OCI-LY3 (cell line): Measurements from ENCODE around the gene ALDH1A3.

Experiments
- H2AFZ ChIP-seq: fragments of 200-600, 300-600 bp; shearing (Covaris generic); 2 replicates; pipeline ENCODE4 v1.6.0; 2014; ENCODE audit warnings: antibody characterized with exemption, low read depth, low read length
- H3K27ac ChIP-seq: fragments of 200-600, 300-600 bp; sonication (generic); 2 replicates; pipeline ENCODE4 v1.5.1; 2014; ENCODE audit warnings: mild to moderate bottlenecking, low read length, moderate library complexity, mixed read lengths
- H3K27me3 ChIP-seq: fragments of 200-600, 300-600 bp; sonication (generic); 2 replicates; pipeline ENCODE4 v1.6.1; 2014; ENCODE audit warnings: low read depth, low read length, mixed read lengths
- H3K36me3 ChIP-seq: fragments of 200-600, 300-600 bp; sonication (generic); replicated peaks from 2 replicates; pipeline ENCODE3; 2014; ENCODE audit warnings: low read depth, low read length, mixed read lengths
- H3K4me1 ChIP-seq: fragments of 300-600, 200-600 bp; sonication (generic); 2 replicates; pipeline ENCODE4 v1.6.1; 2014; ENCODE audit warnings: low read length, mixed read lengths
- H3K4me2 ChIP-seq: fragments of 200-600, 300-600 bp; sonication (generic); 2 replicates; pipeline ENCODE4 v1.6.1; 2014; ENCODE audit warnings: low read length, mixed read lengths
- H3K4me3 ChIP-seq: fragments of 300-600, 200-600 bp; sonication (generic); 2 replicates; pipeline ENCODE4 v1.5.1; 2014; ENCODE audit warnings: antibody characterized with exemption, mild to moderate bottlenecking, low read length, moderate library complexity
- H3K79me2 ChIP-seq: fragments of 300-600, 200-600 bp; shearing (Covaris generic); 2 replicates; pipeline ENCODE4 v1.6.1; 2014; ENCODE audit warnings: mild to moderate bottlenecking, low read length, mixed read lengths
- H3K9ac ChIP-seq: fragments of 300-600, 200-600 bp; shearing (Covaris generic); 2 replicates; pipeline ENCODE4 v1.6.0; 2014; ENCODE audit warnings: mild to moderate bottlenecking, low read length, moderate library complexity
- H3K9me3 ChIP-seq: fragments of 200-600, 300-600 bp; shearing (Covaris generic); 2 replicates; pipeline ENCODE4 v1.6.1; 2014; ENCODE audit warnings: low read length, mixed read lengths; ENCODE audit not compliant: insufficient read depth
- H4K20me1 ChIP-seq: fragments of 200-600, 300-600 bp; sonication (generic); 2 replicates; pipeline ENCODE4 v1.6.1; 2016; ENCODE audit warnings: low read length, mixed read lengths; ENCODE audit not compliant: insufficient read depth
- EZH2phosphoT487 ChIP-seq: fragments of 200-600 bp; shearing (Covaris generic); IDR thresholded peaks from 2 replicates; pipeline ENCODE4 v1.6.1; 2018; ENCODE audit warnings: antibody characterized with exemption, mixed run types, low read depth
- TF ChIP-seq, protein P1 (sequence below): fragments of 200-600, 300-600 bp; sonication (generic); IDR thresholded peaks from 2 replicates; pipeline ENCODE4 v1.5.1; 2014; ENCODE audit warnings: antibody characterized with exemption, low read length, low read depth

ALDH1A3 gene

DNA sequence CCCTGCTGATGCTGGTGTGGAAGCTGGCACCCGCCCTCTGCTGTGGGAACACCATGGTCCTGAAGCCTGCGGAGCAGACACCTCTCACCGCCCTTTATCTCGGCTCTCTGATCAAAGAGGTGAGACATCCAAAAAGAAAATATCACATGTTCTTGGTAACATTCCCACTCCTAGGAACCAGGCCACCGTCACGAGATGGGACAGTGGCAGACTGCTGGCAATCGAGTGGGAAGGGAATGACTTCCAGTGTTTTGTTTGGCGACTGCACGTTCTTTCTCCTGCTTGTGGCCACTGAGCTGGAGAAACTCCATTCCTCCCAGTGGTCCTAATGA is 14.3 kb downstream of the ALDH1A3 start:
- Histone ChIP-seq H4K20me1 (no peaks in the 10 kb centered on the region), H3K9me3 (no peaks in the 10 kb centered on the region), H2AFZ (no peak overlapping the region), H3K27ac (no peak overlapping the region), H3K9ac (no peak overlapping the region), H3K36me3 (no peaks in the 10 kb centered on the region), H3K4me1 (peaks cover 13% of the 10 kb centered on the region), H3K79me2 (no peaks in the 10 kb centered on the region), H3K27me3 (peaks cover 41% of the 10 kb centered on the region), H3K4me2 (no peak overlapping the region), H3K4me3 (no peak overlapping the region)
- TF ChIP-seq, protein P1, sequence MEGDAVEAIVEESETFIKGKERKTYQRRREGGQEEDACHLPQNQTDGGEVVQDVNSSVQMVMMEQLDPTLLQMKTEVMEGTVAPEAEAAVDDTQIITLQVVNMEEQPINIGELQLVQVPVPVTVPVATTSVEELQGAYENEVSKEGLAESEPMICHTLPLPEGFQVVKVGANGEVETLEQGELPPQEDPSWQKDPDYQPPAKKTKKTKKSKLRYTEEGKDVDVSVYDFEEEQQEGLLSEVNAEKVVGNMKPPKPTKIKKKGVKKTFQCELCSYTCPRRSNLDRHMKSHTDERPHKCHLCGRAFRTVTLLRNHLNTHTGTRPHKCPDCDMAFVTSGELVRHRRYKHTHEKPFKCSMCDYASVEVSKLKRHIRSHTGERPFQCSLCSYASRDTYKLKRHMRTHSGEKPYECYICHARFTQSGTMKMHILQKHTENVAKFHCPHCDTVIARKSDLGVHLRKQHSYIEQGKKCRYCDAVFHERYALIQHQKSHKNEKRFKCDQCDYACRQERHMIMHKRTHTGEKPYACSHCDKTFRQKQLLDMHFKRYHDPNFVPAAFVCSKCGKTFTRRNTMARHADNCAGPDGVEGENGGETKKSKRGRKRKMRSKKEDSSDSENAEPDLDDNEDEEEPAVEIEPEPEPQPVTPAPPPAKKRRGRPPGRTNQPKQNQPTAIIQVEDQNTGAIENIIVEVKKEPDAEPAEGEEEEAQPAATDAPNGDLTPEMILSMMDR = no peak
- TF ChIP-seq EZH2phosphoT487 = no peak

DNA sequence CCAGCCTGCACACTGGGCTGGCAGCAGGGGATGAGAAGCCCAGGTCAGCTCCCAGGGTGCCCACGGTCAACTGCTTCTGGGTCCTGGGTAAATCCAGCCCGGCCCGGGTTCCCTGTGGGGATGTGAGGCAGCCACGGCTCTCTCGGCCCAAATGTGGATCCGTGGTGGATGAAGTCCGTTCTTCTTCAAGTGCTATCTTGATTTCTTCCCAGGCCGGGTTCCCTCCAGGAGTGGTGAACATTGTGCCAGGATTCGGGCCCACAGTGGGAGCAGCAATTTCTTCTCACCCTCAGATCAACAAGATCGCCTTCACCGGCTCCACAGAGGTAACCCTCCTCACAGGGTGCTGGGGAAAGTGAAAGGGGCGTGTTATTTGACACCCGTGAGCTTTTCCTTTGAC is 16.1 kb downstream of the ALDH1A3 start:
- H3K4me2 ChIP-seq = no peak overlapping the region
- no peaks in the 10 kb centered on the region for H3K36me3 ChIP-seq
- no peaks in the 10 kb centered on the region for H4K20me1 ChIP-seq
- peaks cover 37% of the 10 kb centered on the region; the same call in 1 of the 2 replicates for H3K27me3 ChIP-seq
- H3K79me2 ChIP-seq = no peaks in the 10 kb centered on the region
- H2AFZ ChIP-seq = no peak overlapping the region
- no peak for TF ChIP-seq EZH2phosphoT487
- TF ChIP-seq, protein P1 = no peak
- H3K9me3 ChIP-seq = no peaks in the 10 kb centered on the region
- peaks cover 22% of the 10 kb centered on the region for H3K4me1 ChIP-seq
- no peak overlapping the region for H3K9ac ChIP-seq
- no peak overlapping the region for H3K27ac ChIP-seq
- no peak overlapping the region for H3K4me3 ChIP-seq

DNA sequence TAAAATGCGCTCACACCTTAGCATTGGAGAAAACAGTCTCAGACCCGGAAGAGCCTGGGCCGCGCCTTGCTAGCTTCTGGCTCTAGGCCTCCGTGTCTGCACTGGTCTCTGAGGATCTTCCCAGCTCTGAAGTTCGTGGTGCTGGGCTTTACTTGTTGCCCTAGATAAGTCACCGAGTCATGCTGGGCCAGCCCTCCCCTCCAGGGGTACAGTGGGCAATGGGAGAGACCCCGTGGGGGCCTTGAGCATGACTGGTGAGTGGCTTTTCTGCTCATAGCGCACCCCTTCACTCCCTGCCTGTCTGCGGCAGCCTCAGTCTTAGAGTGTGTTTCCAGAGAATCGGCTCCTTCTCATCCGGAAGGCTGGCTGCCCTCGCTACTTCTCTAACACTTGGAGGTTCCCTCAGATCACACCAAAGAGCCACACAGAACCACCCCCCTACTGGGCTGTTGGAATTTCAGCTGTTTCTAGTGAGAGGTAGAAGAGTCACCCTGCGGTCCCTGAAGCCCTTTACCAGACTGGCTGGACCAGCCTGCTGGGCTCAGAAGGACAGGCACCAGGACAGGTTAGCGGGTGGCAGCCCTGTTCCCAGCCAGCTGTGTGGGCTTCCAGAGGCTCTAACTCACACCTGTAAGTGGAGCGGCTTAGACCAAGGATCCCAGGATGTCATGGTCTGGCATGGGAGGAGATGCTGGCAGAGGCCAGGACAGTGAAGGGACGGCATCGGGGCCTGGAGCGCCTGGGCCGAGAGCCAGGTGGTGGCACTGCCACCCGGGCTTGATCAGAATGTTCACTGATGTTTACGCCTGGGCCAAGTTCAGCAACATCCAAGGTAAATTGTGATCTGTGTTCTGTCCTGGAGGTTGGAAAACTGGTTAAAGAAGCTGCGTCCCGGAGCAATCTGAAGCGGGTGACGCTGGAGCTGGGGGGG is 17.9 kb downstream of the ALDH1A3 start:
- Histone ChIP-seq H2AFZ (no peak overlapping the region), H3K9ac (no peak overlapping the region), H3K27ac (no peak overlapping the region), H3K27me3 (peaks cover 33% of the 10 kb centered on the region; the same call in 1 of the 2 replicates), H3K9me3 (no peaks in the 10 kb centered on the region), H3K4me1 (peaks cover 22% of the 10 kb centered on the region), H3K4me2 (no peak overlapping the region), H3K36me3 (no peaks in the 10 kb centered on the region), H3K4me3 (no peak overlapping the region), H4K20me1 (no peaks in the 10 kb centered on the region), H3K79me2 (no peaks in the 10 kb centered on the region)
- TF ChIP-seq, protein P1 = no peak
- TF ChIP-seq EZH2phosphoT487 = no peak

GRCh38 chr15:100898152-100898490 is 18.5 kb downstream of the ALDH1A3 start:
- H3K27ac ChIP-seq = no peak overlapping the region
- H4K20me1 ChIP-seq = no peaks in the 10 kb centered on the region
- no peak overlapping the region for H3K9ac ChIP-seq
- no peaks in the 10 kb centered on the region for H3K36me3 ChIP-seq
- H3K4me1 ChIP-seq = peaks cover 22% of the 10 kb centered on the region
- peaks cover 27% of the 10 kb centered on the region; the same call in 1 of the 2 replicates for H3K27me3 ChIP-seq
- TF ChIP-seq, protein P1 = no peak
- TF ChIP-seq EZH2phosphoT487 = no peak
- H3K9me3 ChIP-seq = no peaks in the 10 kb centered on the region
- H2AFZ ChIP-seq = no peak overlapping the region
- H3K79me2 ChIP-seq = no peaks in the 10 kb centered on the region
- H3K4me2 ChIP-seq = no peak overlapping the region
- H3K4me3 ChIP-seq = no peak overlapping the region
